GM12878 (cell line): Measurements from ENCODE around the gene DIS3L2.
"Not testable (repeated sequence)": the region's sequence is repeated elsewhere in the genome, so short reads cannot be mapped to it uniquely, and the experiment has no call there.

ENCODE experiments used
- CHD2 ChIP-seq: IDR thresholded peaks from 2 replicates; pipeline ENCODE4 v1.6.1; 2011; ENCODE audit warnings: low read depth, low read length, improper control_type of control experiment, borderline replicate concordance
- CTCF ChIP-seq, 3 experiments: IDR thresholded peaks in 2 of 3; conservative IDR thresholded peaks in 1 of 3; 2 replicates each; pipeline ENCODE4 v1.5.1; 2011; ENCODE audit warnings: low read depth in 3 of 3, low read length in 3 of 3, mild to moderate bottlenecking in 3 of 3, control low read depth in 2 of 3, moderate library complexity in 2 of 3, inconsistent platforms in 1 of 3, mixed read lengths in 1 of 3; ENCODE audit not compliant: control insufficient read depth in 2 of 3, insufficient read depth in 1 of 3; ENCODE audit errors: extremely low read depth in 1 of 3
- ESRRA ChIP-seq: IDR thresholded peaks from 2 replicates; pipeline ENCODE4 v1.6.1; 2012; ENCODE audit warnings: mild to moderate bottlenecking, low read length, improper control_type of control experiment
- EZH2 ChIP-seq: IDR thresholded peaks from 2 replicates; pipeline ENCODE4 v1.6.1; 2012; ENCODE audit warnings: low read depth, mild to moderate bottlenecking, control low read depth, inconsistent platforms, low read length, borderline replicate concordance; ENCODE audit not compliant: control insufficient read depth
- POLR2A ChIP-seq: IDR thresholded peaks from 2 replicates; pipeline ENCODE4 v1.6.1; 2011; ENCODE audit warnings: low read depth, mild to moderate bottlenecking, low read length
- SP1 ChIP-seq: IDR thresholded peaks from one replicate; pipeline ENCODE4 v1.6.1; 2011; ENCODE audit warnings: low read depth, low read length

- TF ChIP-seq CHD2; SP1; POLR2A; CTCF (IDR thresholded peaks at IDR 0.05 in 2 of 3, conservative IDR thresholded peaks at IDR 0.05 in 1 of 3; ENCODE audit: control insufficient read depth in 2 of 3, extremely low read depth in 1 of 3, insufficient read depth in 1 of 3, low read depth in 3 of 3, low read length in 3 of 3); EZH2; ESRRA: not testable (repeated sequence)
Measured at GRCh38 chr2:232378735-232379151, 417.2 kb downstream of the DIS3L2 start, which contains the start of gene ALPP.
